CD4-positive, alpha-beta T cell (primary cell): ENCODE results near the gene PTPRN2. TPM values are rescaled to one million over a fixed set of nuclear protein-coding genes. Genes with fewer than 3 reads are reported as not detected.
"Not testable (repeated sequence)": the region's sequence is repeated elsewhere in the genome, so short reads cannot be mapped to it uniquely, and the experiment has no call there.

Experiments
- ATAC-seq: fragments of 200-7000 bp; cut with Tn5 transposase; one replicate; pipeline ENCODE4 v1.10.0; 2022; ENCODE audit warnings: mild to moderate bottlenecking; ENCODE audit not compliant: poor library complexity
- CTCF ChIA-PET: fragments of 350-600 bp; sonication (Branson Sonifier 250); formaldehyde crosslinking; loops from one replicate; lab custom pipeline; 2021; ENCODE audit warnings: antibody characterized with exemption, inconsistent platforms; lab: Charles Lee
- POLR2A ChIA-PET: fragments of 350-600 bp; sonication (Branson Sonifier 250); formaldehyde crosslinking; loops from one replicate; lab custom pipeline; 2021; ENCODE audit warnings: antibody characterized with exemption, inconsistent platforms; lab: Charles Lee
- DNase-seq, 14 experiments: peaks; one replicate each; pipeline ENCODE4 v3.0.0-alpha.2; 2013 to 2020; ENCODE audit warnings: mixed read lengths in 2 of 14
- H3K27ac ChIP-seq, 2 donors: one replicate each; pipeline versions ENCODE4 v1.5.1 to v1.7.0; 2013; ENCODE audit warnings: low read length in 2 of 2, low read depth in 1 of 2, mild to moderate bottlenecking in 1 of 2
- H3K27me3 ChIP-seq, 2 experiments: 1 replicate in 1 of 2; 2 replicates in 1 of 2; pipeline versions ENCODE4 v1.6.1 to v1.7.0; 2013; ENCODE audit warnings: low read length in 2 of 2, control low read depth in 1 of 2, mild to moderate bottlenecking in 1 of 2, moderate library complexity in 1 of 2; ENCODE audit not compliant: insufficient read depth in 2 of 2, control insufficient read depth in 1 of 2
- H3K36me3 ChIP-seq: one replicate; pipeline ENCODE4 v1.6.1; 2013; ENCODE audit warnings: low read length, control low read depth; ENCODE audit not compliant: insufficient read depth
- H3K4me1 ChIP-seq: one replicate; pipeline ENCODE4 v1.6.1; 2013; ENCODE audit warnings: low read length, control low read depth; ENCODE audit not compliant: insufficient read depth
- H3K4me3 ChIP-seq: one replicate; pipeline ENCODE4 v1.5.1; 2013; ENCODE audit warnings: mild to moderate bottlenecking, low read length, moderate library complexity
- H3K9me3 ChIP-seq, 2 experiments: 1 replicate in 1 of 2; 2 replicates in 1 of 2; pipeline versions ENCODE4 v1.6.1 to v1.7.0; 2013; ENCODE audit warnings: low read length in 2 of 2, mild to moderate bottlenecking in 2 of 2, control low read depth in 1 of 2, moderate library complexity in 1 of 2; ENCODE audit not compliant: control insufficient read depth in 1 of 2, insufficient read depth in 1 of 2
- H3K27ac Mint-ChIP-seq: one replicate; pipeline ENCODE4 v1.8.0; 2020; ENCODE audit warnings: mixed read lengths
- H3K27me3 Mint-ChIP-seq: one replicate; pipeline ENCODE4 v1.8.0; 2021; ENCODE audit warnings: mixed read lengths
- H3K36me3 Mint-ChIP-seq: one replicate; pipeline ENCODE4 v1.8.0; 2021; ENCODE audit warnings: low read depth, mixed read lengths
- H3K4me1 Mint-ChIP-seq: one replicate; pipeline ENCODE4 v1.8.0; 2021; ENCODE audit warnings: low read depth, mixed read lengths
- H3K4me3 Mint-ChIP-seq: one replicate; pipeline ENCODE4 v1.8.0; 2020; ENCODE audit warnings: mild to moderate bottlenecking, mixed read lengths
- H3K9me3 Mint-ChIP-seq: one replicate; pipeline ENCODE4 v1.8.0; 2020; ENCODE audit warnings: mixed read lengths
- intact Hi-C, 2 experiments: fragments of 100-400 bp; cut with DNase I in 1 of 2; cut with micrococcal nuclease in 1 of 2; formaldehyde crosslinking; loops; one replicate each; pipeline versions ENCODE4 v1.15.1 to v1.9.0; 2023 to 2025; cut with DNase I, micrococcal nuclease
- total RNA-seq, 174 experiments: library from RNA in 2 of 174; stranded (reverse) in 2 of 174; gene quantifications; one replicate each; pipeline ENCODE4 v1.2.3 and lab custom pipeline; 2021 to 2026
- TF ChIP-seq, protein P1 (sequence below): fragments of 200-600 bp; IDR thresholded peaks from one replicate; pipeline ENCODE4 v1.8.0; 2022; ENCODE audit warnings: antibody characterized with exemption, mild to moderate bottlenecking

PTPRN2 gene
- total RNA-seq, 2 experiments from 2014 or later: 0.34 to 0.44 TPM

DNA sequence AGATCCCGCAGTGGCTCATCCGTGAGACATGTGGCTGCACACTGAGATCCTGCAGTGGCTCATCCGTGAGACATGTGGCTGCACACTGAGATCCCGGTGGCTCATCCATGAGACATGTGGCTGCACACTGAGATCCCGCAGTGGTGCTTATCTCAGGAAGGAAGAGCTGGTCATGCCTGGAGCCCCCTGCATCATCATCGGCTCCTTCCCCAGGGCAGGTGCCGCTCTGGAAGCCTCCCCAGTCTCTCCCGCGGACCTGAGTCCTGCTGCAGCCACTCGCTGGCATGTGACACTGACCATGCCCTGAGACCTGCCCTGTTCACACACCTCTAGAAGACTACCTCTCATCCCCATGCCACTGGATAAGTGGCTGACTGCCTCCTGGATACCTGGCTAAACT is 181.3 kb downstream of the PTPRN2 start:
- intact Hi-C loops: no loop called here
- Histone ChIP-seq H3K4me1 (no peaks in the 10 kb centered on the region), H3K36me3 (no peaks in the 10 kb centered on the region), H3K27me3 (peaks cover 0 to 2% of the 10 kb centered on the region in 2 experiments), H3K9me3 (peaks cover 0 to 8% of the 10 kb centered on the region in 2 experiments), H3K4me3 (no peak overlapping the region), H3K27ac (no peak overlapping the region)
- Mint-ChIP-seq H3K36me3 (no peaks in the 10 kb centered on the region), H3K4me1 (no peaks in the 10 kb centered on the region), H3K27me3 (peaks cover 12% of the 10 kb centered on the region), H3K4me3 (no peak overlapping the region), H3K9me3 (no peaks in the 10 kb centered on the region), H3K27ac (no peak overlapping the region)
- ChIA-PET CTCF (no interaction called here), POLR2A (no interaction called here)
- TF ChIP-seq, protein P1, sequence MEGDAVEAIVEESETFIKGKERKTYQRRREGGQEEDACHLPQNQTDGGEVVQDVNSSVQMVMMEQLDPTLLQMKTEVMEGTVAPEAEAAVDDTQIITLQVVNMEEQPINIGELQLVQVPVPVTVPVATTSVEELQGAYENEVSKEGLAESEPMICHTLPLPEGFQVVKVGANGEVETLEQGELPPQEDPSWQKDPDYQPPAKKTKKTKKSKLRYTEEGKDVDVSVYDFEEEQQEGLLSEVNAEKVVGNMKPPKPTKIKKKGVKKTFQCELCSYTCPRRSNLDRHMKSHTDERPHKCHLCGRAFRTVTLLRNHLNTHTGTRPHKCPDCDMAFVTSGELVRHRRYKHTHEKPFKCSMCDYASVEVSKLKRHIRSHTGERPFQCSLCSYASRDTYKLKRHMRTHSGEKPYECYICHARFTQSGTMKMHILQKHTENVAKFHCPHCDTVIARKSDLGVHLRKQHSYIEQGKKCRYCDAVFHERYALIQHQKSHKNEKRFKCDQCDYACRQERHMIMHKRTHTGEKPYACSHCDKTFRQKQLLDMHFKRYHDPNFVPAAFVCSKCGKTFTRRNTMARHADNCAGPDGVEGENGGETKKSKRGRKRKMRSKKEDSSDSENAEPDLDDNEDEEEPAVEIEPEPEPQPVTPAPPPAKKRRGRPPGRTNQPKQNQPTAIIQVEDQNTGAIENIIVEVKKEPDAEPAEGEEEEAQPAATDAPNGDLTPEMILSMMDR: no peak
- no peak for DNase-seq
- no peak for ATAC-seq

DNA sequence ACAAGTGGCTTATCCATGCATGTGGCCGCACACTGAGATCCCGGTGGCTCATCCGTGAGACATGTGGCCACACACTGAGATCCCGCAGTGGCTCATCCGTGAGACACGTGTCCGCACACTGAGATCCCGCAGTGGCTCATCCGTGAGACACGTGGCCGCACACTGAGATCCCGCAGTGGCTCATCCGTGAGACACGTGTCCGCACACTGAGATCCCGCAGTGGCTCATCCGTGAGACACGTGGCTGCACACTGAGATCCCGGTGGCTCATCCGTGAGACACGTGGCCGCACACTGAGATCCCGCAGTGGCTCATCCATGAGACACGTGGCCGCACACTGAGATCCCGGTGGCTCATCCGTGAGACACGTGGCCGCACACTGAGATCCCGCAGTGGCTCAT is 181.9 kb downstream of the PTPRN2 start:
- H3K9me3 ChIP-seq, H3K9me3 Mint-ChIP-seq, H3K36me3 Mint-ChIP-seq, H3K4me3 Mint-ChIP-seq, intact Hi-C loops, H3K27ac ChIP-seq, DNase-seq, H3K27me3 ChIP-seq, ATAC-seq, H3K4me1 Mint-ChIP-seq, H3K36me3 ChIP-seq, H3K27ac Mint-ChIP-seq, H3K4me1 ChIP-seq, CTCF ChIA-PET, H3K4me3 ChIP-seq, POLR2A ChIA-PET: not testable (repeated sequence)
- H3K27me3 Mint-ChIP-seq: peaks cover 12% of the 10 kb centered on the region

DNA sequence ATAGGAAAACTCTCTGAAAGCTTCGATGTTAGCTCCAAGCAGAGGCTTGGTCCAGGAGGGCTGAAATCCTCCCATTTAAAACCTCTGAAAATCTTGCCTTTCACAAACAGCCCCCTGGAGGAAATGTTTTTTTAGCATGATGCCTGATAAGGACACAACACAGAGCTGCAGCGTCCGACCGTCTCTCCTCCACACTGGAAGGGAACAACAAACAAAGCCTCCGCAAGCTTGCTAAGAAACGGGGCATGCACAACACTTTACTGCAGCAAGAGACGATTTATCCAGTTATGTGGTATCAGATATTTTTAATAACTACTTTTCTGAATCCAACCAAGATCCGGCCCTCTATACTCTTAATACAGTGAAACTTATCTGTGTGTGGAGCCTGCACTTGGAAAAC is 182.3 kb downstream of the PTPRN2 start:
- Mint-ChIP-seq H3K4me3 (no peak overlapping the region), H3K27me3 (peaks cover 9% of the 10 kb centered on the region), H3K9me3 (no peaks in the 10 kb centered on the region), H3K27ac (no peak overlapping the region), H3K4me1 (no peaks in the 10 kb centered on the region), H3K36me3 (no peaks in the 10 kb centered on the region)
- Histone ChIP-seq H3K4me1 (no peaks in the 10 kb centered on the region), H3K4me3 (no peak overlapping the region), H3K27me3 (peaks cover 0 to 2% of the 10 kb centered on the region in 2 experiments), H3K9me3 (peaks cover 0 to 8% of the 10 kb centered on the region in 2 experiments), H3K36me3 (no peaks in the 10 kb centered on the region), H3K27ac (no peak overlapping the region)
- ChIA-PET CTCF (no interaction called here), POLR2A (no interaction called here)
- no peak for DNase-seq
- TF ChIP-seq, protein P1: no peak
- intact Hi-C loops: no loop called here
- no peak for ATAC-seq

DNA sequence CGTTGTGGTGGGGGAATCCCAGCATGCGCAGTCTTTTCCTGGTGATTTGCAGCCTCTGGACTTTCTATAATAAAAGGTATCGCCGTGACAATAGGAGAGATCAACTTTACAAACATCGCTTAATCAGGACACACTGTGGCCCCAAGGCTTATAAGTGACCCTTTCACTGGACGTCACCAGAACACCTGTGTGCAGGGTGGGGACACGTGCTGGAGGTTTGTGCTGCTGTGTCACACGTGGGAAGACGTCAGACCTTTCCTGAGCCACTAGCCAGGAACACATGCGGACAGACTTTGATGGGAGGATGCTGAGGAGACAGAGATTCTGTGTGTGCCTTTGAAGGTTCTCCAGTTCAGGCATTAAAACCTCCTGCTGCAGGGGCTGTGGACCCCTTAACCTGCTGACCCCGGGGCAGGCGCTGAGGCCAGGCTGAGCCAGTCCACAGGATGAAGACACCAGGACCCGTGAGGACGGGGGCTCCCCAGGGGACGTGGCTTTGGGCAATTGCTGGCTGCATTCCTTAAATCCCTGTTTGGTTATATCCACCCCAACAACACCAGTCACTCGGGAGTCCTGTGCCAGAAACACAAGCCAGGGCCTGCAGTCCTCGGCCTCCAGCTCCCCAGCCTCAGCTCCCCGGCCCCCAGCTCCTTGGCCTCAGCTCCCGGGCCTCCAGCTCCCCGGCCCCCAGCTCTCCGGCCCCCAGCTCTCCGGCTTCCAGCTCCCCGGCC is 183.4 kb downstream of the PTPRN2 start:
- intact Hi-C loops: no loop called here
- Mint-ChIP-seq H3K27me3 (peaks cover 5% of the 10 kb centered on the region), H3K4me3 (no peak overlapping the region), H3K4me1 (no peaks in the 10 kb centered on the region), H3K9me3 (peaks cover 2% of the 10 kb centered on the region), H3K27ac (no peak overlapping the region), H3K36me3 (no peaks in the 10 kb centered on the region)
- DNase-seq (no peak), ATAC-seq (no peak)
- Histone ChIP-seq H3K4me1 (no peaks in the 10 kb centered on the region), H3K27ac (no peak overlapping the region), H3K36me3 (no peaks in the 10 kb centered on the region), H3K27me3 (peaks cover 0 to 2% of the 10 kb centered on the region in 2 experiments), H3K4me3 (no peak overlapping the region), H3K9me3 (peaks cover 0 to 12% of the 10 kb centered on the region in 2 experiments)
- POLR2A ChIA-PET: no interaction called here
- TF ChIP-seq, protein P1: no peak
- CTCF ChIA-PET: no interaction called here
